GM19397 (cell line): ENCODE measurements around the gene CHRNB4.

ENCODE experiments used
- ATAC-seq: cut with Tn5 transposase; IDR thresholded peaks from one replicate; pipeline ENCODE4 v1.9.1; 2021; ENCODE audit warnings: mild to moderate bottlenecking, moderate library complexity; ENCODE audit not compliant: unreplicated experiment

Gene CHRNB4

GRCh38 chr15:78671626-78672211, 30.7 kb upstream of the CHRNB4 start:
- ATAC-seq, result no peak

DNA sequence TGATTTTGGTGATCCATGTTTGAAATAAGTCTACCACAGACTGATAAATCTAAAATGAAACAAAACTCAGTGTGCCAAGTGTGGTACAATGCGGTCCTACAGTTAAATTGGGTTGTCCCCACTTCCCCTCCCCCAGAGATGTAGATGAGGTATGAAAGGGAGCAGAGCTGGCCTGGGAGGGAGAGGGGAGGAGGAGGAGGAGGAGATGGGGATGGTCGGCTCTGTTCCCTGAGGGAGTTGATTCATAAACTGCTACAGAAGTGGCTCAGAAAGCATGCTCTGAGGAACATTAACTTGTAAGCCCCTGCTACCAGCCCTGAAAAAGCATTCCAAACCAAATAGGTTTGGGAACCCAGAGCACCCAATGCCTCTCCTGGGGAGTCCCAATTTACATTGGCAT, 28.0 kb upstream of the CHRNB4 start:
- ATAC-seq, result no peak

- no peak for ATAC-seq
Observed at GRCh38 chr15:78667578-78668236, 26.7 kb upstream of the CHRNB4 start.

DNA sequence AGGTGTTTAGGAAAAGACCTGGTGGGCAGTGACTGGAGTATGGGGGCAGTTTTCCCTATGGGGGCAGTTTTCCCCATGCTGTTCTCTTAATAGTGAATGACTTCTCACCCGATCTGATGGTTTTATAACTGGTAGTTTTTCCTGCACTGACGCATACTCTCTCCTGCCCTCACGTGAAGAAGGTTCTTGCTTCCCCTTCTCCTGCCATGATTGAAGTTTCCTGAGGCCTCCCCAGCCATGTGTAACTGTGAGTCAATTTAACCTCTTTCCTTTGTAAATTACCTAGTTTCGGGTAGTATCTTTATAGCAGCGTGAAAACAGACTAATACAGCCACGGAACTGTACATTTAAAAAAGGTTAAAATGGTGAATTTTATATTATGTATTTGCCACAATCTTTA, 25.0 kb upstream of the CHRNB4 start:
- ATAC-seq, result no peak

GRCh38 chr15:78663703-78664102, 22.7 kb upstream of the CHRNB4 start:
- ATAC-seq, result no peak

DNA sequence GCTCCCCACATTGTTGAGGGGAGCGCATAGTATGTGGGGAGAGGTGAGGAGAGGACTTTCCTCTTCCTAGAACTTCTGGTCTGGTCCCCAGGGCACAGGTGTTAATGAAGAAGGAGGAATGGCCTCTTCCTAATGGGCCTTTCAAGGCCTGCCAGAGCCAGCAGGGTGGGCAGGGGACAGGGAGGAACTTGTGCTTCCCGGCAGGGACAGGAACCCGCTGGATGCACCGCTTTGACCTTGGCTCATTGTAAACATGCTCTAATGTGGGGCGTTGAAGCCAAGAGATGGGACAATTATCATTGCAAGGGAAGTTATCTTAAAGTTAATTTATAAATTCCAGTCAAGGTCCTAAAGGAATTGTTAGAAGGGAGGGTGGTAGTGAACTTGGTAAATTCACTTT, 21.0 kb upstream of the CHRNB4 start:
- no peak for ATAC-seq

DNA sequence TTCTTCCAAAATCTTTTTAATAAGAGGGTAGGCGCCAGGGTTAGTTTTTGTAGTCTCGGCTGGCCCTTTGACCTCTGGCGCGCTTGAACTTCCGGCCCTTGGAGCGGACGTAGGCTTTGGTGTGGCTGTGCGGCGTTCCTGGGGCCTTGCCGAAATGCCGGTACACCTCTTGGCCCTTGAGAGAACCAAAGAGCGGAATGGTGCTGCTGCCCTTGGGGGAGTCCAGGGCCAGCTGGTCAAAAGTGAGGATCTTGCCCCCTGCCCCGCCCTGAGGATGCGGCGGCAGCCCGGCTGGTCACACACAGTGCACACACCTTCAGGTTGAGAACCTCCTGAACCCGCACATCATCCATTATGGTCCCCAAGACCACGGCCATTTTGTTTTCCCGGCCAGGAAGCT, 20.0 kb upstream of the CHRNB4 start:
- no peak for ATAC-seq

GRCh38 chr15:78660584-78660983, 19.6 kb upstream of the CHRNB4 start:
- no peak for ATAC-seq

DNA sequence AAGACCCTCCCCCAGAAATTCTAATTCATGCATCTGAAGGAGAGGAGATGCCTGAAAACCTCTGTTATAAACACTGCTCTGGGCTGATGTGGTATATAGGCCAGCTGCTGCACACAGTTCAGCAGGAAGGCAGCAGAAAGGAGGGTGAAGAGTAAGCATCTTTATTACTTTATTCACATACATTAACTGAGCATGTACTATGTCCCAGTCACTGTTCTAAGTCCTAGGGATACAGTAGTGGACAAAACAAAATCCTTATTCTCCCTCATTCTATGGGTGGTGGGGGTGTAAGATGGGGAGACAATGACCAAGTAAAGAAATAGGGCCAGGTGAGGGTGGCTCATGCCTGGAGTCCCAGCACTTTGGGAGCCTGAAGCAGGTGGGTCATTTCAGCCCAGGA, 17.8 kb upstream of the CHRNB4 start:
- ATAC-seq, result no peak

GRCh38 chr15:78654272-78654671, 13.3 kb upstream of the CHRNB4 start:
- ATAC-seq, result no peak

GRCh38 chr15:78651930-78652615, 11.1 kb upstream of the CHRNB4 start:
- ATAC-seq, result no peak

DNA sequence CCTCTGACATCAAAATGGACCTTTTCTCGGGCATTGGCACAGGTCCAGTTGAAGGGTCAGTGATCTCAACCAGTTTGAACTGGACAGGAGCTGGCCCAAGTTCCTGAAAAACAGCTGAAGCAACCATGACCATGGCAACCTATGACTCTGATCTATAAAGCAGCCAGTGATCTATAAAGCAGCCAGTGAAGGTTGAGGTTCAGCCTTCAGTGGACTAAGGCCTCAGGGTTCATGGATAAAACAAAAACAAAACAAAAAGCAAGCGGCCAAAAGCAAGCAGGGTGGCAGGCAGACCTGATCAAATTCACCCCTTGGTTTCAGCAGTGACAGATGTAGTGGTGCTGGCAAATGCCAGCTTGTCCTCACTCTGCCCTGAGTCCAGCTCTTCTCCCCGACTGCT, 10.0 kb upstream of the CHRNB4 start:
- ATAC-seq, result no peak

DNA sequence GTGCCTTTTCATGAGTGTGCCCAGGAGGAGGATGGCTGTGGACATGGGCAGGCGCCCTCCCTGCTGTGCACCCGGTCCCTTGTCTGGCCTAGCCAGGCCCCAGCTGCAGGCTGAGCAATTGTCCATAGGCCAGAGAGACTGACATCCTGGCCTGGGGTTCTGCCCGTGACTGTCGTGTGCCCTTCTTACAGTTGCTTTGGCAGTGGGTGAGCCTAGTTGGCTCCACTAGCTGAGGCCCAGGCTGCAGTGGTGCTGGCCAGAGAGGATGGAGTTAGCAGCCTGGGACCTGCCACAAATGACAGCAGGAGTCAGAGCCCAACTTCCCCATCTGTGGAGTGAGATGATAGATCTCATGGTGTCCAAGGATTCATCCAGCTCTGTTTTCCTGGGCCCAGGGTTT, 9.0 kb upstream of the CHRNB4 start:
- ATAC-seq, result no peak

DNA sequence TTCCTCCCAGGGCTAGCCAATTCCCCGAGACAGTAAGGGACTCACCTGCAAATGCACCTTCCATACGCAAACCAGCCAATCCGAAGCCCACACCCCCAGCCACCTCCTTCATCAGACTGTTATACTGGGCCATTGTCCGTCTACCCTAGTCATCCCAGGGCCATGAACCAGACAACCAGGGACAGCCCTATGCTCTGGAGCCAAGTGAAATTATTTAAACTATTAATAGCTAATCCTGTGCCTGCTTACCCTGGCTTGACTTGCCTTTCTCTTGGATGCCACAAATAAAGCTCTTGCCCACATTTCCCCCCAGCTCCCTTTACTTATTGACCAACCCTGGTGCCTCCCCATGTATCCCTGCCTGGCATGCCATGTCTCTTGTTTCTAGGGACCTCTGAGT, 4.0 kb upstream of the CHRNB4 start:
- ATAC-seq, result no peak

- ATAC-seq, result no peak
Observed at GRCh38 chr15:78642331-78642730, 1.3 kb upstream of the CHRNB4 start.

- ATAC-seq, result no peak
Observed at GRCh38 chr15:78641749-78642275, 802 bp upstream of the CHRNB4 start.

DNA sequence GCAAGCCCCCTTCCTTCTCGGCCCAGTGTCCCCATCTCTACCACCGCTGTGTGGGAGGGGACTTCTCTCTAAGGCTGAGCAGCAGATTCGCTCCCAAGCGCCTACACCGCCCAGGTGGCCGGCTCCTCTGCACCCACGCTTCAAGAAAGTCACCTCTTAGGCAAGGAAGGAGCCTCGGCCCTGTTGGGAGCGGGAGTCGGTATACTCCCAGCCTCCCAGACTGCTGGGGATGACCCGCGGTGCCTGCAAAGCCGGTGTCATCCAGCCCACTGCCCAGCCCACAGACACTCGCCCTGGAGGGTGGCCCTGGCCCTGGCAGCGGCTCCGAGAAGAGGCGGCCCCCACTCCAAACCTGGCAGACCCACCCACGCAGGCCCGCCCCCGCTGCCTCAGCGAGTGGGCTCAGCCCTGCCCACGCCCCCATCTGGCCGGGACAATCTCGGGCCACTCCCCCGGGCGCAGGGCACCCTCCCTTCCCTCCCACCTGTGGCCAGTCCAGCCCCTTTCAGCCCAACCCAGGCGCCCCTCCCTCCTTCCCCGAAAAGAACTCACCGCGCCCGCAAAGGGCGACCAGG, 396 bp downstream of the CHRNB4 start:
- no peak for ATAC-seq

DNA sequence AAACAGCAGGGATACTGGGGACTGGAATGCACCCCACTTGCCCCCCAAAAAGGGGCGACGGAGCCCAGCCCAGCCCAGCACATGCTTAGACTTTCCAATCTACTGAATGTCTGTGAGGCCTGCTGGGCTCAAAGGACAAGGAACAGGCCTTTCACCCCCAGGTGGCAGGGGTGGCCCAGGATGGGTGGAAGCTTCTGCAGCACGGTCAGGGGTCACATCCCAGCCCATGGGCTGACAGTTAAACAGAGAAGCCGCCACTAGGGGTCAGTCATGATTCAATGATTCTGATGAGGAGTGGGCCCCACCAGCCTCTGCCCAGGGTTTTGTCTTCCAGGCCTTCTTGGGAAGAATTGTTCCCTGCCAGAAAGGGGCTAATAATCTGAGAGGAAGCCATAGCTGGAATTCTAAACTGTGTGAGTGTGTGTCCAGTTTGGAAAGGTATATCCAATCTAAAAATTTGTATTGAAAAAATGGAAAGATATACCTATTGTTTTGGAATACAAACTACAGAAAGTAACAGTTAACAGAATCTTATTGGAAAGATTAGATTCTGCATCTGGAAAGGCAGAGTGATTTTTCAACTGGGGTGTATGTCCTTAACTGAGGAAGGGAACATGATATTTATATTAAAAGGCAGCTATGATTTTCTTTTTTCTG, 2.2 kb downstream of the CHRNB4 start:
- ATAC-seq, result no peak

GRCh38 chr15:78637776-78638435, 3.1 kb downstream of the CHRNB4 start:
- no peak for ATAC-seq

DNA sequence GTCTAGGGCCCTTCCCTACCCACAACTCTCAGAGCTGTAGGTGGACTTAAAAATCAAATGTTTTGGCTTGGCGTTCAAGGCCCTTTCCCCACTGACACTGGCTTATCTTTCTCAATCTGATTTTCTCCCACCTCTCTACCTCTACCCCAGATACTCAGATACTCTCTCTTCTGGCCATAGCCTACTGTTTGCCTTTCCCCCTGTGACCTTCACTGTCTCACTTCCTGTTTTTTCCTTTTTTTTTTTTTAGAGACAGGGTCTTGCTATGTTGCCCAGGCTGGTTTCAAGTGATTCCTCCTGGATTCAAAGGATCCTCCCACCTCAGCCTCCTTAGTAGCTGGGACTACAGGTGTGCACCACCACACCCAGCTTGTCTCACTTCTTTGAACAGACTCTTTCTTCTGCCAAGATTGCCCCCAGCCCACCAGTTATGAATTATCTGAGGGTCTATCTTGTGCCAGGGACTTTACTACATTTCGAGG, 4.6 kb downstream of the CHRNB4 start:
- no peak for ATAC-seq

- no peak for ATAC-seq
Observed at GRCh38 chr15:78635346-78635745, 5.7 kb downstream of the CHRNB4 start.
